GM23248 (cell line): ENCODE results near the gene NFATC2.

Experiments used
- EZH2 ChIP-seq: fragments of 200-600 bp; sonication (generic); IDR thresholded peaks from 2 replicates; pipeline ENCODE4 v1.6.1; 2018; ENCODE audit warnings: antibody characterized with exemption, mild to moderate bottlenecking; ENCODE audit not compliant: insufficient read depth, poor library complexity, severe bottlenecking
- EZH2phosphoT487 ChIP-seq: fragments of 200-600 bp; sonication (generic); IDR thresholded peaks from 2 replicates; pipeline ENCODE4 v1.6.1; 2018; ENCODE audit warnings: antibody characterized with exemption, moderate library complexity, mild to moderate bottlenecking, low read depth; ENCODE audit not compliant: insufficient read depth

DNA sequence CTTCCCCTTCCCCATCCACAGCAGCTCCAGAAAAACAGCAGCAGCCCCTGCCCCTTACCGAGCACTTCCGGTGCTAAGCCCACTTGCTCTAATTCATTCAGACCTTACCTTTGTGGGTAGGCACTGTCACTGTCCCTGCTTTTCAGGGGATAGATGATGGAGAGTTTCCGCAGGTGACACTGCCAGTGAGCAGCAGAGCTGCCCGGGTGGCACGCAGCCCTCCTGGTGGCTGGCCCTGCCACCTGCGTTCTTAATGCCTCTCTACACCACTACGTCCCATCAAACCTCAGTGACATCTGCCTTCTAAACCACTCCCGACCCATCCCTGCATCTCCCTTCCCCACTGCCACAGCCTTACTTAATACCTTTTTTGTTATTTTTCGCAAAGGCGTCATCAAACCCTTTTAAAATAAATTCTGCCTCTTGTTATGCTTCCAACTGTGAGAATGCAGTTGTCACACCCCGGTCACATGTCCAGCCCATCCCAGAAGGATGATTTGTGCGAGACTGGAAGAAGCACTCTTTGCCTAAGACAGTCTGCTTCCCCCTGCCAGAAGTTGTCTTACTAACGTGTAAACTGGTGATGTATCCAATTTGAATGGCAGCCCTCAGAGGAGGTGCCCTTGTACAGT lies 89.7 kb downstream of the NFATC2 start:
- TF ChIP-seq EZH2 (no peak), EZH2phosphoT487 (no peak)
